Vagina (tissue), 2 donors: ENCODE measurements around the gene MSL1.

Source experiments
- CTCF ChIP-seq, 3 experiments: fragments of 450-650 bp in 2 of 3; fragments of 200-600 bp in 1 of 3; sonication (generic) in 1 of 3; IDR thresholded peaks; one replicate each; pipeline ENCODE4 v1.5.1; 2017 to 2019; ENCODE audit warnings: antibody characterized with exemption in 3 of 3, mild to moderate bottlenecking in 2 of 3, moderate library complexity in 2 of 3
- POLR2A ChIP-seq, 2 donors: fragments of 450-650 bp; IDR thresholded peaks; one replicate each; pipeline ENCODE4 v1.6.1; 2017; ENCODE audit warnings: antibody characterized with exemption in 2 of 2, mild to moderate bottlenecking in 2 of 2, moderate library complexity in 2 of 2

DNA sequence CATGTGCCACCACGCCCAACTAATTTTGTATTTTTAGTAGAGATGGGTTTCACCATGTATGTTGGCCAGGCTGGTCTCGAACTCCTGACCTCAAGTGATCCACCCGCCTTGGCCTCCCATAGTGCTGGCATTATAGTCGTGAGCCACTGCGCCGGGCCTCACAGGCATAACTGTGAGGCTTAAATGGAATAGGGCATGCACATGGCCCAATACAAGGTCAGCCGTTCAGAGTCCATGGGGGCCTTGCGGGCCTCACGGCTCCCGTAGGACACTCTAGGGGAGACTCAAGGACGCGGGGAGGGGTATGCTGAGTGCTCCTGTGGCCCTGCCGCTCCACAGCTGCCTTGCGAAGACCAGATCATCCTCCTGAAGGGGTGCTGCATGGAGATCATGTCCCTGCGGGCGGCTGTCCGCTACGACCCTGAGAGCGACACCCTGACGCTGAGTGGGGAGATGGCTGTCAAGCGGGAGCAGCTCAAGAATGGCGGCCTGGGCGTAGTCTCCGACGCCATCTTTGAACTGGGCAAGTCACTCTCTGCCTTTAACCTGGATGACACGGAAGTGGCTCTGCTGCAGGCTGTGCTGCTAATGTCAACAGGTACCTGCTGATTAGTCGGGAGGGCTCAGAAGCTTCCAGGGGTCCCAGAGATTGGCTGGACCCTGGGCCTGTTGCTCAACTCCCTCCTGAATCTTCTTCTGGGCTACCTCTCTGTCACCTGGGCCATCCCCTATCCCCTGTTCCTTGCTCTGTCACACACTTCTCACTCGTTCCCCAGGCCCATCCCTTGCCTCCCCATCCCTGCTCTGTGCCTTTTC, 33.7 kb upstream of the MSL1 start:
- TF ChIP-seq POLR2A (IDR thresholded peaks at IDR 0.05) (no peak), CTCF (IDR thresholded peaks at IDR 0.05) (no peak)
